ENCODE data around the gene PVALEF.

The PVALEF gene

GRCh38 chr17:81186203-81186602, 20.9 kb downstream of the PVALEF start:
- DNase-seq = no peak

GRCh38 chr17:81187120-81187519, 21.8 kb downstream of the PVALEF start:
- DNase-seq = no peak

DNA sequence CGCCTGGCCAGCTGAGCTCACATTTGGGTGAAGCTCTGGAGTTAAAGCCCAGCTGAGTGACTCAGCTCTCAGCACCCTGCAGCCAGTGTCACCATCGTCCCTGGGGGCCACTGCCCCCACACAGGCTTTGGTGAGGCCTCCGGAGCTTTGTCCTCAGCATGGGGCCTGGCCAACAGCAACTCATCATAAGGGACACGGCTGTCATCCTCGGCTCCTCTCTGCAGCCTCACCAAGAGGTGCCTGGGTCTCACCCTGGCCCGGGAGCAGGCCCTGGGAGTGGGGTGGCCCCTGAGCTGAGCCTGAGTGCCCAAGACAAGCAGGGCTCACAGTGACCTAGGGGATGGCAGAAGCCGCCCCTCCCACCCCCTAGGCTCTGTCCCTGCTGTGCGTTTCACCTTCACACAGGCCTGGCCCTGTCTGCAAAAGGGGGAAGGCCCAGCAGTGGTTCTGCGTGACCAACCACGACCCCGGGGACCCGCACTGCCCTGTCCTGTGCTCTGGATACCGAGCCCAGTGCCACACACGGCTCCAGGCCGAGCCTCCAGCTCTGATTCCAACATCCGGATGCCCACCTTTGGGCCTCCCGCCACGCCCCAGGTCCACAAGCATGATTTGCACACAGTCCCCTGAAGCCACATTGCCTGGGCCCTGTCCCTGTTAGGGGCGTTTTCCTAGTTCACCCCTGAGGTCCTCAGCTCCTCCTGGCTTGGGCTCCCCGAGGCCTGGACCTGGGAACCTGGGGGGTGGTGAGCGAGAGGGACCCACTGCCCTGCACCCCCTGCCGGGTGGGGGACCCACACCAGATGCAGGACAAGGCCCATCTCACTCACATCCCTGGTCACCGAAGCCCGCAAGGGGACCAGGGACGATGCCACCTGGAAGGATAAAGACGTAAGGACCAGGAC, 22.5 kb downstream of the PVALEF start:
- DNase-seq = no peak

DNA sequence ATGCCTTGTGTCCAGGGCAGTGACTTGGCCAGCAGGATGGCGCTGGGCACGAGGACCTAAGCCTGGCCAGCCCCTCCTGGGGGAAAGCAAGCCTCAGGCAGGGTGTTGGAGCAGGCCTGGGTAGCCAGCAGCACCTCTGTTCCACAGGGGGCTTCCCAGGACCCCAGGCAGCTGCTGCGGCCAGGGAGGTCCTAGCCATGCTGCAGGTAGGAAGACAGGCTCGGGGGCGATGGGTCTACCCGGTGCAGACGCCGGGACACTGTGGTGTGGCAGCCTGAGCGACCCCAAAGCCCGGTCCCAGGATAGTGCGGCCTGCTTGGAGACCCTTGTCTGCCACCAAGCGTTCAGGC, 23.2 kb downstream of the PVALEF start:
- DNase-seq = no peak

DNA sequence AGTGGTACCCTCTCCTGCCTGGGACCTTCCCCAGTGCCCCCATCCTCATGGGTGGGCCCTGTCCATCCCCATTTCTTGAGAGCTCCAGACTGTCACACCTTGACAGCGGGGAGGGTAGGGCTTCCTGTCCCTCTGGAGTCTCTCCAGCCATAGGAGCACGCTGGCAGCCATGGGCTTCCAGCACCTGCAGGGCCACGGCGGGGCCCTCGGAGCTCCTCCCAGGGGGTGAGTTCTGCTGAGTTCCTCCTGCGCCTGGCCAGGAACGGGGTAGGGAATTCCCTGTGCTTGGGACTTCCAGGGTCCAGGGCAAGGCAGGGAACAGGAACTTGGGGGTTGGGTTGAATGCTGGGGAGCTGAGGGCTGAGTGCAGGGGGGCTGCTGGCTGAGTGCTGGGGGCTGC, 23.7 kb downstream of the PVALEF start:
- DNase-seq = no peak

- no peak for DNase-seq
These were observed 24.6 kb downstream of the PVALEF start for GRCh38 chr17:81189670-81190530.

DNA sequence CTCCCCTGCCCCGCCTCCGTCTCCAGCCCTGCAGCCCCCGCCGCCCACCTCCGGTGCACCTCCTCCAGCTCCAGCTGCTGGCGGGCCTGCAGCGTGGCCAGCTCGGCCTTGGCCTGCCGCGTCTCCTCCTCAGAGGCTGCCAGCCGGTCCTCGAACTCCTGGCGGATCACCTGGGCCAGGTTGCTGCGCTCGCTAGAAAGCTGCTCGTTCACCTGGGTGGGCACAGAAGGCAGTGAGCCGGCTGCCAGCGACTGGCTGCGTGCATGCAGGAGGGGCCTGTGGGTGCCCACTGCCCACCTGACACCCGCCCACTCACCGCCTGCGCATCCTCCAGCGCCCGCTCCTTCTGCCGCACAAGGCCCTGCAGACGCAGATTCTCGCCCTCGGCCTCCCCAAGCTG, 25.3 kb downstream of the PVALEF start:
- DNase-seq = no peak

GRCh38 chr17:81191116-81191515, 25.8 kb downstream of the PVALEF start:
- DNase-seq = no peak

- no peak for DNase-seq
These were observed 26.3 kb downstream of the PVALEF start for GRCh38 chr17:81191646-81192045.

DNA sequence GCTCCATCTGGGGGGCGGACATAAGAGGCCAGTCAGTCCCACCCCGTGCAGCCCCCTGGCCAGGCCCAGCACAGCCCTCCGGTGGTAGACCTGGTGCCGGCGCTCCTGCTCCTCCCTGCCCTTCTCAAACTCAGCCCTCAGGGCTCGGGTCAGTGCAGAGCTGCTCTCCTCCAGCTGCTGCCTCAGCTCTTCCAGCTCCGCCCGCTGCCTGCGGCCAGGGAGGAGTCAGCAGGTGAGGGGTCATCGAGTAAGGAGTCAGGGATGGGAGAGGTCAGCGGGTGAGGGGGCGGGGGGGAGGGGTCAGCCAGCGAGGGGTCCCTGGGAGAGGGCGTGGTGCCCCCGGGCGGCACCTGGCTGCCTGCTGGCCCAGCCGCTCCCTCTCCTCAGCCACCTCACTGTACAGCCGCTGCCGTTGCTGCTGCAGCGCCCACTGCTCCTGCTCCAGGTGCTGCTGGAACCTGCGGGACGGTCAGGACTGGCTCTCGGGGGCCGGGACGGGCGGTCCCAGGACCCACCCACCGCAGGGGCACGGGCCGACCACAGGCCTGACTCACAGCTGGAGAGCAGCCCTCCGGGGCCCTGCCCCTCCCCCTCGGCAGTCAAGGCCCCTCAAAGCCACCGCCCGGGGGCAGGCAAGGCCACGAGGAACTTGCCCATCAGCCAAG, 27.2 kb downstream of the PVALEF start:
- DNase-seq = no peak

DNA sequence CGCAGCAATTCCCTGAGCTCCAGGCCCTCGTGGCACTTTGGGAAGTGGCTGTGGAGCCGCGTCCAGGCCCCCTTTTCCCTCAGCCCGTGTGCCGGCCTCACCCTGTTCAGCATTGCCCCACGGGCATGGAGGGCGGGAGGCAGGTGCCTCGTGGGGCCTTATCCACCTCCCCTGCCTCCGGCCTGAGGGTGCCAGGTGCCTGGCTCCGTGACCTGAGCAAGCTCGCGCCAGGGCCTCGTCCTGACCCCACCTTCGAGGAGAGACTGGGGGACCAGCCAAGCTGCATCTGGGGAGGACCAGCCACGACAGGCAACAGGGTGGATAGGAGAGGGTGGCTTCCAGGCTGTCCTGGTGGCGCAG, 27.7 kb downstream of the PVALEF start:
- no peak for DNase-seq

DNA sequence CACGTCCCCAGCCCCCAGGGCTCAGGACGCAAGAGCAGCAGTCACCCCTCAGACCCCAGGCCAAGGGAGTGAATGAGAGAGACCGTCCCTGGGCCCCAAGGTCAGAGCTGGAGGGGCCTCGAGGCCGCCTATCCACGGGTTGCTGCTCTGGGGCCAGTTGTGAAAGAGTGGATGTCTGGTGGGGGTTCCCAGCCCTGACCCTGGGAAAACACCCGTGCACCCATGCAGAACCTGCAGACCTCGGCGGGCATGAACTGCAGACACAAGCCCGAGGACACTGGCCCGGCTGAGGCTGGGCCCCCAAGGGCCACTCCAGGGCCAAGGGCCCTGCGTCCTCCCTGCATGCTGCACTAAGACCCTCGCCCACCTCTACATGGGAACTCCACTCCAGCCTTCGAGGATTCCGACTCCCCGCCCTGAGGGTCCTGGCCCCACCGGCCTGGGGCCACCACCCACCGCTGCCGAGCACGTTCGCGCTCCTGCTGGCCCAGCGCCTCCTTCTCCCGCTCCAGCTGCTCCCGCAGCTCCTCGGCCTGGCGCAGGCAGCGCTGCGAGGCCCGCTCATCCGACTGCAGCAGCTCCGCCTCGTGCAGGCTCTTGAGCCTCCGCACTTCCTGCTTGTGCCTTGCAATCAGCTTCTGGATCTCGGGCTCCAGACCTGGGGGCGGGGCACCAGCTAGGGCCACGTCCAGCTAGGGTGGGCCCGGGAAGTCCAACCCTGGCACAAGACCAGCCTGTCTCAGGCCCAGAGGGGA, 28.3 kb downstream of the PVALEF start:
- DNase-seq = no peak

GRCh38 chr17:81194225-81194760, 29.0 kb downstream of the PVALEF start:
- DNase-seq = no peak

GRCh38 chr17:81194941-81195901, 29.9 kb downstream of the PVALEF start:
- DNase-seq = no peak

GRCh38 chr17:81195941-81196495, 30.7 kb downstream of the PVALEF start:
- no peak for DNase-seq

GRCh38 chr17:81196505-81197408, 31.4 kb downstream of the PVALEF start:
- no peak for DNase-seq

- no peak for DNase-seq
These were observed 32.1 kb downstream of the PVALEF start for GRCh38 chr17:81197409-81197795.

DNA sequence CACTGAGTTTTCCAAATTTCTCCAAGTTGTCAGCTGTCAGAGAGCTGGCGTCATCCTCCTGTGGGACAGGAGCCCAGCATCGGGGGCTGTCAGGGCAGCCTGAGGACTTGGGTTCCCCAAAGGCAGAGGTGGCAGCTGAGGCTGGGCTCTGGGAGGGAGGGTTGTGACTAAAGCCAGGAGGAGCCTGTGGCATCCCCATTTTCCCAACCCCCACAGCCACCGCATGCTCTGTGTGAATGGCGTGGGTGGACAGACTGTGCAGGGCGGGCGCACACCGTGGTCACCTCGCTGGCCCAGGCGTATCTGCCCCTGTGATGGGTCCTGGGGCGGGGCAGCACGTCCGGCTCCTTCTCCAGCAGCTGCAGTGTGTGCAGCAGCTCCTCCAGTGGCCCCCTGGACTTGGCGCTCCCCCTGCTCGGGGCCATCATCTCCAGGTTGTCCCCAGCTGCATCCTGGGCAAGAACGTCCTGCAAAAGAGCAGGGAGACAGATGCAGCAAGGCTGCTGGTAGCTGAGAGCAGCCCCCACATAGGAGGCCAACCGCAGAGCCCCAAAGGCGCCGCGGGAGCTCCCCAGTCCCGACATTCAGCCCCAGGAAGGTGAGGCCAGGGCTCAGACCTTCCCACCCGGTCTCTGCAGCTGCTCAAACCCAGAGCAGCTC, 32.7 kb downstream of the PVALEF start:
- DNase-seq = no peak

DNA sequence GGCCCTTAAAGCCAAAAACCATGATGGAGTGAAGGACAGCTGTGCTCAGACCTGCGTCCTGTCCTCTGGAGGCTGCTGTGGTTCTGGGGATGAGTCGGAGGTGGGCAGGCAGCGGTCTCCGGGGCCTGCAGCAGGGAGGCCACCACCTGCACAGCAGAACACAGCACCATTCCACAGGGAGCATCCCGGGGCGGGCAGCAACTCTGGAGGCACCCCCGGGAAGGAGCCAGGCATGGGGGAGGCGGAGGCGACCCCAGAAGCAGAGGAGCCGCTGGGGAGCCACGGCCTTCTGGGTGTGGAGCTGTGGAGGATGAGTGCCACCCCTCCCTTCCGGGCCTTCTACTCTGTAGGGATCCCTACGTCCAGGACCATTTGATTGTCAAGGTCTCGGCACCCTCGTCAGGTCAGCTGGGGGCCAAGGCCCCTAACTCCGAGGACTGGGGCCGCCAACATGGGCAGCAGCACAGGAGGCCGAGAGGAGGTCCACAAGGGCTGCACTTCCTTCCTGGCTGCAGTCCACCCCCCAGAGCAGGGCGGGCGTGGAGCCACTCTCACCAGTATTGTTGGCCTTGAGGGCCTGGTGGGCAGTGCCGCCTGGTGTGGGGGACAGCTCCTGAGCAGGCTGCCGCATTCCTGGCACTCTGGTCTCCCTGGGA, 33.6 kb downstream of the PVALEF start:
- no peak for DNase-seq
